K562 (cell line): ENCODE measurements around the gene TBX10. TPM values are rescaled to one million over a fixed set of nuclear protein-coding genes. Genes with fewer than 3 reads are reported as not detected.

Experiments
- E2F6 ChIP-seq, 2 experiments: IDR thresholded peaks; 2 replicates each; pipeline ENCODE4 v1.6.1; 2011; ENCODE audit warnings: borderline replicate concordance in 1 of 2, control low read depth in 1 of 2, low read depth in 1 of 2, low read length in 1 of 2, mild to moderate bottlenecking in 1 of 2, mixed read lengths in 1 of 2, moderate library complexity in 1 of 2; ENCODE audit not compliant: insufficient read depth in 1 of 2, insufficient read length in 1 of 2, poor library complexity in 1 of 2, severe bottlenecking in 1 of 2; ENCODE audit errors: extremely low read depth in 1 of 2
- ERF ChIP-seq: fragments of 450-650 bp; formaldehyde crosslinking; IDR thresholded peaks from 2 replicates; pipeline ENCODE4 v1.4.0; 2020; ENCODE audit warnings: mild to moderate bottlenecking, mixed read lengths
- ETS2 ChIP-seq: IDR thresholded peaks from 2 replicates; pipeline ENCODE4 v1.6.1; 2016; ENCODE audit warnings: borderline replicate concordance, missing genetic modification characterization, mild to moderate bottlenecking, moderate library complexity, missing compliant biosample characterization; ENCODE audit not compliant: poor library complexity, severe bottlenecking
- FOXJ2 ChIP-seq: fragments of 200-800 bp; sonication (Bioruptor generic); IDR thresholded peaks from 2 replicates; pipeline ENCODE4 v1.6.1; 2016; ENCODE audit warnings: missing genetic modification characterization, missing compliant biosample characterization
- HNRNPLL ChIP-seq: fragments of 200-400 bp; formaldehyde crosslinking; IDR thresholded peaks from 2 replicates; pipeline ENCODE4 v1.6.1; 2017; ENCODE audit warnings: low read length, low read depth, mild to moderate bottlenecking; ENCODE audit not compliant: poor library complexity, severe bottlenecking
- KDM2B ChIP-seq: fragments of 250-450 bp; sonication (Bioruptor Pico); IDR thresholded peaks from 2 replicates; pipeline ENCODE4 v1.8.0; 2021; ENCODE audit warnings: mild to moderate bottlenecking, moderate library complexity
- MGA ChIP-seq: fragments of 450-650 bp; IDR thresholded peaks from 2 replicates; pipeline ENCODE4 v1.6.1; 2016; ENCODE audit warnings: mild to moderate bottlenecking, moderate library complexity
- MYC ChIP-seq, 2 experiments: fragments of 250-450 bp in 1 of 2; sonication (Bioruptor Pico) in 1 of 2; IDR thresholded peaks; 2 replicates each; pipeline versions ENCODE4 v1.5.1 to v1.6.1; 2012 to 2021; ENCODE audit warnings: low read depth in 2 of 2, borderline replicate concordance in 1 of 2, improper control_type of control experiment in 1 of 2, low read length in 1 of 2, mild to moderate bottlenecking in 1 of 2, moderate library complexity in 1 of 2
- NRF1 ChIP-seq, 2 experiments: fragments of 450-650 bp; IDR thresholded peaks in 1 of 2; conservative IDR thresholded peaks in 1 of 2; 2 replicates each; pipeline ENCODE4 v1.6.1; 2014; ENCODE audit warnings: mild to moderate bottlenecking in 2 of 2
- PTBP1 ChIP-seq: fragments of 200-400 bp; formaldehyde crosslinking; IDR thresholded peaks from 2 replicates; pipeline ENCODE4 v1.6.1; 2017; ENCODE audit warnings: low read depth, low read length
- SMARCA5 ChIP-seq: fragments of 450-650 bp; IDR thresholded peaks from 2 replicates; pipeline ENCODE4 v1.6.1; 2016
- TEAD1 ChIP-seq, 2 experiments: fragments of 450-650 bp in 1 of 2; sonication (generic) in 1 of 2; formaldehyde crosslinking; IDR thresholded peaks; 2 replicates each; pipeline versions ENCODE4 v1.4.0 to v1.8.0; 2020 to 2022; ENCODE audit warnings: mild to moderate bottlenecking in 2 of 2, missing genetic modification reagents in 1 of 2
- polyA plus RNA-seq, 8 experiments: library from polyadenylated mRNA; depleted of rRNA in 4 of 8; stranded (reverse) in 5 of 8; unstranded in 3 of 8; fragments of >200 nt; fragmentation: Nextera tagmentation in 2 of 8; fragmentation: Illumina TruSeq in 1 of 8; extraction: Ambion mirVana in 2 of 8; extraction: Trizol in 1 of 8; gene quantifications; 2 replicates each; pipeline versions ENCODE4 v1.2.1 to v1.2.3, GENCODE V29; 2011 to 2014; ENCODE audit warnings: inconsistent platforms in 1 of 8, missing spikeins in 1 of 8
- total RNA-seq, 7 experiments: library from RNA; depleted of rRNA in 6 of 7; stranded (reverse); fragments of >200 nt in 6 of 7; fragmentation: Illumina TruSeq in 2 of 7; extraction: Trizol in 2 of 7; gene quantifications; 2 replicates each; pipeline versions ENCODE4 v1.2.1 to v1.2.3, GENCODE V29; 2011 to 2021; ENCODE audit warnings: low replicate concordance in 1 of 7

The TBX10 gene
- total and polyA plus RNA-seq, 9 of the 15 experiments (the other 6 are each of a cell fraction or from before 2014, with no cell fraction given): not detected

GRCh38 chr11:67584205-67584880, 55.2 kb downstream of the TBX10 start (continued):
- peak; percentile 77 for TF ChIP-seq MGA
- TF ChIP-seq TEAD1 (CRISPR knock-in tag; IDR thresholded peaks at IDR 0.05): 0 out of 4 replicates have a peak, but pooled peaks of 1 of the 2 experiments have one; percentile 0
- 0 out of 2 replicates have a peak, but pooled peaks have one; percentile 12 for TF ChIP-seq KDM2B (CRISPR knock-in tag)
- TF ChIP-seq ERF (CRISPR knock-in tag): peak; percentile 49; the same call in 1 of the 2 replicates
- 0 out of 2 replicates have a peak, but pooled peaks have one; percentile 18 for TF ChIP-seq FOXJ2
- TF ChIP-seq NRF1 (conservative IDR thresholded peaks at IDR 0.05 in 1 of 2, IDR thresholded peaks at IDR 0.05 in 1 of 2): peak; percentile 87 to 89
- peak; percentile 61 to 67 for TF ChIP-seq E2F6 (IDR thresholded peaks at IDR 0.05; ENCODE audit: borderline replicate concordance in 1 of 2, extremely low read depth in 1 of 2, insufficient read depth in 1 of 2, insufficient read length in 1 of 2, low read depth in 1 of 2, low read length in 1 of 2, poor library complexity in 1 of 2, severe bottlenecking in 1 of 2)
- TF ChIP-seq ETS2 (tag): no peak
- no peak for TF ChIP-seq PTBP1
- TF ChIP-seq SMARCA5: no peak
- TF ChIP-seq HNRNPLL: peak; percentile 14
- TF ChIP-seq MYC (IDR thresholded peaks at IDR 0.05; ENCODE audit: low read depth, low read length): peak; percentile 39; the same call in 1 of the 2 replicates
- TF ChIP-seq MYC (CRISPR knock-in tag; IDR thresholded peaks at IDR 0.05; ENCODE audit: borderline replicate concordance, low read depth): no peak
